Measurements from ENCODE around the gene ELANE.

- TF ChIP-seq EZH2 (IDR thresholded peaks at IDR 0.05; ENCODE audit: borderline replicate concordance) (no peak), EZH2phosphoT487 (IDR thresholded peaks at IDR 0.05; ENCODE audit: low read depth, severe bottlenecking, unreplicated experiment) (no peak)
- TF ChIP-seq, protein P1, sequence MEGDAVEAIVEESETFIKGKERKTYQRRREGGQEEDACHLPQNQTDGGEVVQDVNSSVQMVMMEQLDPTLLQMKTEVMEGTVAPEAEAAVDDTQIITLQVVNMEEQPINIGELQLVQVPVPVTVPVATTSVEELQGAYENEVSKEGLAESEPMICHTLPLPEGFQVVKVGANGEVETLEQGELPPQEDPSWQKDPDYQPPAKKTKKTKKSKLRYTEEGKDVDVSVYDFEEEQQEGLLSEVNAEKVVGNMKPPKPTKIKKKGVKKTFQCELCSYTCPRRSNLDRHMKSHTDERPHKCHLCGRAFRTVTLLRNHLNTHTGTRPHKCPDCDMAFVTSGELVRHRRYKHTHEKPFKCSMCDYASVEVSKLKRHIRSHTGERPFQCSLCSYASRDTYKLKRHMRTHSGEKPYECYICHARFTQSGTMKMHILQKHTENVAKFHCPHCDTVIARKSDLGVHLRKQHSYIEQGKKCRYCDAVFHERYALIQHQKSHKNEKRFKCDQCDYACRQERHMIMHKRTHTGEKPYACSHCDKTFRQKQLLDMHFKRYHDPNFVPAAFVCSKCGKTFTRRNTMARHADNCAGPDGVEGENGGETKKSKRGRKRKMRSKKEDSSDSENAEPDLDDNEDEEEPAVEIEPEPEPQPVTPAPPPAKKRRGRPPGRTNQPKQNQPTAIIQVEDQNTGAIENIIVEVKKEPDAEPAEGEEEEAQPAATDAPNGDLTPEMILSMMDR (IDR thresholded peaks at IDR 0.05; ENCODE audit: poor library complexity): no peak
These were observed 1.1 kb upstream of the ELANE start for GRCh38 chr19:850979-851335.

All from hepatocyte (in vitro differentiated cells).